Fibroblast of skin of right biceps (primary cell): ENCODE results near the gene NR3C1.

Experiments
- DNase-seq: peaks from one replicate; pipeline ENCODE4 v3.0.0-alpha.2; 2013

The NR3C1 gene

GRCh38 chr5:143359869-143360268 is 43.6 kb downstream of the NR3C1 start:
- no peak for DNase-seq

GRCh38 chr5:143356855-143357583 is 46.5 kb downstream of the NR3C1 start:
- no peak for DNase-seq

- peak; percentile 94 for DNase-seq
These were observed 47.8 kb downstream of the NR3C1 start for GRCh38 chr5:143355710-143356109.

- no peak for DNase-seq
These were observed 49.5 kb downstream of the NR3C1 start for GRCh38 chr5:143354025-143354424.

GRCh38 chr5:143352691-143353090 is 50.8 kb downstream of the NR3C1 start:
- DNase-seq = no peak

GRCh38 chr5:143350751-143351602 is 52.5 kb downstream of the NR3C1 start:
- DNase-seq = peak; percentile 91

GRCh38 chr5:143350341-143350740 is 53.1 kb downstream of the NR3C1 start:
- DNase-seq = no peak

GRCh38 chr5:143349177-143349576 is 54.3 kb downstream of the NR3C1 start:
- peak; percentile 31 for DNase-seq

GRCh38 chr5:143347698-143348344 is 55.7 kb downstream of the NR3C1 start:
- DNase-seq = no peak

- DNase-seq = no peak
These were observed 56.4 kb downstream of the NR3C1 start for GRCh38 chr5:143347046-143347445.

GRCh38 chr5:143345671-143346440 is 57.6 kb downstream of the NR3C1 start:
- DNase-seq = no peak

- no peak for DNase-seq
These were observed 60.4 kb downstream of the NR3C1 start for GRCh38 chr5:143343042-143343441.

GRCh38 chr5:143342607-143343006 is 60.9 kb downstream of the NR3C1 start:
- no peak for DNase-seq

GRCh38 chr5:143341807-143342570 is 61.5 kb downstream of the NR3C1 start:
- DNase-seq = peak; percentile 79

GRCh38 chr5:143340891-143341685 is 62.4 kb downstream of the NR3C1 start:
- no peak for DNase-seq

- DNase-seq = peak; percentile 42
These were observed 64.7 kb downstream of the NR3C1 start for GRCh38 chr5:143338658-143339366.

- DNase-seq = no peak
These were observed 65.5 kb downstream of the NR3C1 start for GRCh38 chr5:143337946-143338345.

GRCh38 chr5:143336485-143336884 is 67.0 kb downstream of the NR3C1 start:
- DNase-seq = no peak

GRCh38 chr5:143334903-143335302 is 68.6 kb downstream of the NR3C1 start:
- no peak for DNase-seq

- peak; percentile 26 for DNase-seq
These were observed 69.1 kb downstream of the NR3C1 start for GRCh38 chr5:143334380-143334779.

- DNase-seq = peak; percentile 34
These were observed 71.5 kb downstream of the NR3C1 start for GRCh38 chr5:143331956-143332355.
